A673 (cell line): ENCODE measurements around the gene SLC25A13.

Experiments used
- EZH2 ChIP-seq: fragments of 200-600 bp; sonication (generic); IDR thresholded peaks from 2 replicates; pipeline ENCODE4 v1.6.1; 2017; ENCODE audit warnings: borderline replicate concordance, low read depth, mild to moderate bottlenecking, mixed read lengths, antibody characterized with exemption, low read length; ENCODE audit not compliant: poor library complexity, severe bottlenecking
- TF ChIP-seq, protein P1 (sequence below): fragments of 300-800, 200-600 bp; sonication (generic); conservative IDR thresholded peaks from 2 replicates; pipeline ENCODE4 v1.5.1; 2017; ENCODE audit warnings: low read depth, mild to moderate bottlenecking, antibody characterized with exemption, low read length, moderate library complexity, mixed read lengths

DNA sequence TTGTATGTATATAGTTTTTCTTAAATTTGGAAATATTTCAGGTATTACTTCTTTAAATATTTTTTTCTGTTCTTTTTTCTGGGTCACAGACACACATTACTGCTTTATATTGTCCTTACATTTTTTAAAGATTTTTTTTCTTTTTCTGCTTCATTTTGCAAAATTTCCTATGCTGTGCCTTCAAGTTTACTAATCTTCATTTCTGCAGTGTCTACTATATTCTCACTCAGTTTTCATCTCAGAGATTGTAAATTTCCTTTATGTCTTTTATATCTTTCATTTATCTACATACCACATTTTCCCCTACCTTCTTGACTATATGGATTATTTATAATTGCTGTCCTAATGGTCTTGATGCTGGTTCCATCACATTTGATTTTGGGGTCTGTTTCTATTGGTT, 210.5 kb downstream of the SLC25A13 start:
- TF ChIP-seq, protein P1, sequence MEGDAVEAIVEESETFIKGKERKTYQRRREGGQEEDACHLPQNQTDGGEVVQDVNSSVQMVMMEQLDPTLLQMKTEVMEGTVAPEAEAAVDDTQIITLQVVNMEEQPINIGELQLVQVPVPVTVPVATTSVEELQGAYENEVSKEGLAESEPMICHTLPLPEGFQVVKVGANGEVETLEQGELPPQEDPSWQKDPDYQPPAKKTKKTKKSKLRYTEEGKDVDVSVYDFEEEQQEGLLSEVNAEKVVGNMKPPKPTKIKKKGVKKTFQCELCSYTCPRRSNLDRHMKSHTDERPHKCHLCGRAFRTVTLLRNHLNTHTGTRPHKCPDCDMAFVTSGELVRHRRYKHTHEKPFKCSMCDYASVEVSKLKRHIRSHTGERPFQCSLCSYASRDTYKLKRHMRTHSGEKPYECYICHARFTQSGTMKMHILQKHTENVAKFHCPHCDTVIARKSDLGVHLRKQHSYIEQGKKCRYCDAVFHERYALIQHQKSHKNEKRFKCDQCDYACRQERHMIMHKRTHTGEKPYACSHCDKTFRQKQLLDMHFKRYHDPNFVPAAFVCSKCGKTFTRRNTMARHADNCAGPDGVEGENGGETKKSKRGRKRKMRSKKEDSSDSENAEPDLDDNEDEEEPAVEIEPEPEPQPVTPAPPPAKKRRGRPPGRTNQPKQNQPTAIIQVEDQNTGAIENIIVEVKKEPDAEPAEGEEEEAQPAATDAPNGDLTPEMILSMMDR = no peak
- no peak for TF ChIP-seq EZH2
